ENCODE results near the gene CD180. TPM values are rescaled to one million over a fixed set of nuclear protein-coding genes. Genes with fewer than 3 reads are reported as not detected.

Gene CD180
- total and polyA plus RNA-seq, 2 experiments from 2014 or later, result 0.07 TPM; not detected in 1

- H3K27ac ChIP-seq, result no peak overlapping the region
- H3K9me3 ChIP-seq (ENCODE audit: low read depth), result no peaks in the 10 kb centered on the region
- H3K36me3 ChIP-seq (replicated peaks; ENCODE audit: insufficient read depth, low read depth), result no peaks in the 10 kb centered on the region
- WGBS (ENCODE audit: low lambda C conversion rate, missing lambda C conversion rate), result 96% methylated on average over 1 of the region's 1 CpG
- no peak overlapping the region for H3K4me3 ChIP-seq
- no peaks in the 10 kb centered on the region for H4K20me1 ChIP-seq (ENCODE audit: insufficient read depth, poor library complexity, severe bottlenecking)
- no peaks in the 10 kb centered on the region for H3K9me2 ChIP-seq (replicated peaks; ENCODE audit: insufficient read depth)
- no peaks in the 10 kb centered on the region for H3K79me2 ChIP-seq
- no peak overlapping the region for H3K4me2 ChIP-seq
- no peak for DNase-seq (ENCODE audit: low spot score)
- H3K4me1 ChIP-seq (ENCODE audit: insufficient read depth), result no peaks in the 10 kb centered on the region
- H2AFZ ChIP-seq, result no peak overlapping the region
- no peaks in the 10 kb centered on the region for H3K27me3 ChIP-seq
- TF ChIP-seq EZH2phosphoT487 (IDR thresholded peaks at IDR 0.05; ENCODE audit: low read depth, severe bottlenecking, unreplicated experiment), result no peak
- no peak for TF ChIP-seq CTCF (IDR thresholded peaks at IDR 0.05; ENCODE audit: poor library complexity)
- TF ChIP-seq EZH2 (IDR thresholded peaks at IDR 0.05; ENCODE audit: borderline replicate concordance), result no peak
Observed at GRCh38 chr5:67197536-67197935, 937 bp upstream of the CD180 start.

DNA sequence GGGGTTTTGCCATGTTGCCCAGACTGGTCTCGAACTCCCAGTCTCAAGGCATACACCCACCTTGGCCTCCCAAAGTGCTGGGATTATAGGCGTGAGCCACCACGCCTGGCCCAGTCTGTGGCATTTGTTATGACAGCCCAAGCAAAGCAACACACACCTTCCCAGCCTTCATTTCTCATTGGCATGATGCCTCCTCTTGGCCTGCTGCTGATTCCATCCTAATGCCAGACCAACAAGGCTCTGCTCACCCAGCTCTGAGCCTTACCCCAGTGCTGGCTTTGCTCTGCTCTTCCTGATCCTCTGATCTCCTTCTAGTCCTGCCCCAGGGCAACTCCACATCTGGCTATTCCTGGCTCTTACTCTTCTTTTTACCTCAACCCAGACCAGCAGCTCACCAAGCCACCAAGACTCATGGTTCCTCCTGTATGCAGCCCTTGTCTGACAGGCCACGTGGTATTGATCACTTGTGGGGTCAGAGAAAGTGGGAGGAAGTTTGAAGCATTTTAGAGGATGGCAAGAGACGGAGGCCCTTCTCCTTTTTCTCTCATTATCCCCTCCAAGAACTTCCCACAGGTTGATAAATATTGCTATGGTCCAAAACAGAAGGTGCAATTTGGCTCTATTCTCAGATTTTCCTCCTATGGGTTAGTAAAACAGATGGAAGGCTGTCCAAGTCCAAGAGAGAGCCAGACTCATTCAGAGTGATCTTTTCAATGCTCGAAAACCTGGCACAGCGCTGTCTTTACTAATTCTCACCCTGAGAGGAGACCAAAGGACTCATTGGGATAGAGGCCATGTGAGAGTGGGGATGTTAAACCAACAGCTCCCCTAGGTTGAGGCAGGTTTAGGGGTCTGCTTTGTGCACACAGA, 958 bp downstream of the CD180 start:
- Histone ChIP-seq H3K4me2 (no peak overlapping the region), H3K36me3 (replicated peaks; ENCODE audit: insufficient read depth, low read depth) (no peaks in the 10 kb centered on the region), H3K9me2 (replicated peaks; ENCODE audit: insufficient read depth) (no peaks in the 10 kb centered on the region), H3K27ac (no peak overlapping the region), H4K20me1 (ENCODE audit: insufficient read depth, poor library complexity, severe bottlenecking) (no peaks in the 10 kb centered on the region), H3K9me3 (ENCODE audit: low read depth) (no peaks in the 10 kb centered on the region), H3K4me3 (no peak overlapping the region), H3K27me3 (no peaks in the 10 kb centered on the region), H2AFZ (no peak overlapping the region), H3K4me1 (ENCODE audit: insufficient read depth) (no peaks in the 10 kb centered on the region), H3K79me2 (no peaks in the 10 kb centered on the region)
- no peak for TF ChIP-seq EZH2phosphoT487 (IDR thresholded peaks at IDR 0.05; ENCODE audit: low read depth, severe bottlenecking, unreplicated experiment)
- TF ChIP-seq EZH2 (IDR thresholded peaks at IDR 0.05; ENCODE audit: borderline replicate concordance), result no peak
- TF ChIP-seq CTCF (IDR thresholded peaks at IDR 0.05; ENCODE audit: poor library complexity), result no peak
- 90% methylated on average over 7 of the region's 7 CpGs for WGBS (ENCODE audit: low lambda C conversion rate, missing lambda C conversion rate)
- no peak for DNase-seq (ENCODE audit: low spot score)

DNA sequence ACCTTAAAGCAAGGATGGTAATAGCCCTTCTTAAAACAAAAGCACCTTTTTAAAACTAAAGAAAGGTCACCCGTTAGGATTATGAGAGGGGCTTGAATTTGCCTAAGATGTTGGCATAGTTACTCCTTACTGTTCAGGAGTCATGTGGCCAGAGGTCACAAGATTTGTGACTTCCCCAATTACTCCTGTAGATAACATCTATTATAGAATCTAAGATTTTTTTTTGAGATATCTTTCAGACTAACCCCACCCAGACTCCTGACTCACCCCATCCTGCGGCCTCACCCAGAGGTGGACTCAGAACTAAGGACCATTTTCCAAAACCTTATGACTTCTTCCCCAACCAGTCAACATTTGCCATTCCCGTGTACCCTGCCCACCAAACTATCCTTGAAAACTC, 2.4 kb downstream of the CD180 start:
- Histone ChIP-seq H3K36me3 (replicated peaks; ENCODE audit: insufficient read depth, low read depth) (no peaks in the 10 kb centered on the region), H3K4me2 (no peak overlapping the region), H3K9me2 (replicated peaks; ENCODE audit: insufficient read depth) (no peaks in the 10 kb centered on the region), H3K4me1 (ENCODE audit: insufficient read depth) (no peaks in the 10 kb centered on the region), H2AFZ (no peak overlapping the region), H3K9me3 (ENCODE audit: low read depth) (no peaks in the 10 kb centered on the region), H3K79me2 (no peaks in the 10 kb centered on the region), H3K27me3 (no peaks in the 10 kb centered on the region), H4K20me1 (ENCODE audit: insufficient read depth, poor library complexity, severe bottlenecking) (no peaks in the 10 kb centered on the region), H3K27ac (no peak overlapping the region), H3K4me3 (no peak overlapping the region)
- WGBS (ENCODE audit: low lambda C conversion rate, missing lambda C conversion rate), result 92% methylated on average over 3 of the region's 3 CpGs
- TF ChIP-seq CTCF (IDR thresholded peaks at IDR 0.05; ENCODE audit: poor library complexity), result no peak
- no peak for TF ChIP-seq EZH2phosphoT487 (IDR thresholded peaks at IDR 0.05; ENCODE audit: low read depth, severe bottlenecking, unreplicated experiment)
- TF ChIP-seq EZH2 (IDR thresholded peaks at IDR 0.05; ENCODE audit: borderline replicate concordance), result no peak
- no peak for DNase-seq (ENCODE audit: low spot score)
